ENCODE results near the gene CCDC57. TPM values are rescaled to one million over a fixed set of nuclear protein-coding genes. Genes with fewer than 3 reads are reported as not detected.

CCDC57 gene
- total RNA-seq, 1 donor from 2014 or later, result 56.6 TPM

DNA sequence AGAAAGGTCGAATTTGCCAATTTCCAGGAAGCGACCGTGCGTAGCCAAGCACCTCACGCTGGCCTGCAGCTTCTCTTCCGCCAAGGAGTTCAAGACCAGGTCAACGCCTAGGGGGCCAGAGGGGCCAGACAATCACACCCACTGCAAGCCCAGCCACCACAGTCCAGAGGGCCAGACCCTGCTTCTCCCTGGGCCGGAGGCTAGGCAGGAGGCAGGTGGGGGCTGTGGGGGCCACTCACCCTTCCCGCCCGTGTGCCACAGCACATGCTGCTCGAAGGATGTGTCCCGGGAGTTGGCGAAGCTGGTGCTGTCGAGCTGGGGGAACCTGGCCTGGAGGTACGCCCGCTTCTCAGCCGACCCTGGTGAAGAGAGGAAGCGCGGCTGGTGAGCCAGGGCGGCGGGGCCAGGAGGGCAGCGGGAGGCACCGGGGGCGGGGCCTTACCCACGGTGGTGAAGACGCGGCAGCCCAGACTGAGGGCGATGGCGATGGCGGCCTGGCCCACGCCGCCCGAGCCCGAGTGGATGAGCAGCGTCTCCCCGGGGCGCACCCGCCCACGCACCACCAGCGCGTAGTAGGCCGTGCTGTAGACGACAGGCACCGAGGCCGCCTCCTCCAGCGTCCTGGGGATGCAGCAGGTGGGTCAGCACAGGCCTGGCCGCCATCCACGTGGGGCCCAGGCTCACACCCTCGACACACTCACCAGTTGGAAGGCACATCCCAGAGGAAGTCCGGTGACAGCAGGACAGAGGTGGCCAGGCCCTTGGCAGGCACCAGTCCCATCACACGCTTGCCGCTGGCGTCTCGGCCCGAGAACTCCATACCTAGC is 128.9 kb downstream of the CCDC57 start:
- peaks cover 64% of the 10 kb centered on the region for H3K36me3 Mint-ChIP-seq (ENCODE audit: low read depth)
- ChIA-PET POLR2A (no interaction called here), CTCF (no interaction called here)
- no peak overlapping the region for H3K27ac Mint-ChIP-seq
- no peak overlapping the region for H3K4me3 Mint-ChIP-seq
- no peaks in the 10 kb centered on the region for H3K9me3 Mint-ChIP-seq
- no peaks in the 10 kb centered on the region for H3K27me3 Mint-ChIP-seq
- no peak for ATAC-seq (ENCODE audit: low read depth)
- intact Hi-C loops (cut with micrococcal nuclease), result no loop called here
- no peaks in the 10 kb centered on the region for H3K4me1 Mint-ChIP-seq
- DNase-seq, result no peak
- TF ChIP-seq, protein P1, sequence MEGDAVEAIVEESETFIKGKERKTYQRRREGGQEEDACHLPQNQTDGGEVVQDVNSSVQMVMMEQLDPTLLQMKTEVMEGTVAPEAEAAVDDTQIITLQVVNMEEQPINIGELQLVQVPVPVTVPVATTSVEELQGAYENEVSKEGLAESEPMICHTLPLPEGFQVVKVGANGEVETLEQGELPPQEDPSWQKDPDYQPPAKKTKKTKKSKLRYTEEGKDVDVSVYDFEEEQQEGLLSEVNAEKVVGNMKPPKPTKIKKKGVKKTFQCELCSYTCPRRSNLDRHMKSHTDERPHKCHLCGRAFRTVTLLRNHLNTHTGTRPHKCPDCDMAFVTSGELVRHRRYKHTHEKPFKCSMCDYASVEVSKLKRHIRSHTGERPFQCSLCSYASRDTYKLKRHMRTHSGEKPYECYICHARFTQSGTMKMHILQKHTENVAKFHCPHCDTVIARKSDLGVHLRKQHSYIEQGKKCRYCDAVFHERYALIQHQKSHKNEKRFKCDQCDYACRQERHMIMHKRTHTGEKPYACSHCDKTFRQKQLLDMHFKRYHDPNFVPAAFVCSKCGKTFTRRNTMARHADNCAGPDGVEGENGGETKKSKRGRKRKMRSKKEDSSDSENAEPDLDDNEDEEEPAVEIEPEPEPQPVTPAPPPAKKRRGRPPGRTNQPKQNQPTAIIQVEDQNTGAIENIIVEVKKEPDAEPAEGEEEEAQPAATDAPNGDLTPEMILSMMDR (IDR thresholded peaks at IDR 0.05), result no peak

DNA sequence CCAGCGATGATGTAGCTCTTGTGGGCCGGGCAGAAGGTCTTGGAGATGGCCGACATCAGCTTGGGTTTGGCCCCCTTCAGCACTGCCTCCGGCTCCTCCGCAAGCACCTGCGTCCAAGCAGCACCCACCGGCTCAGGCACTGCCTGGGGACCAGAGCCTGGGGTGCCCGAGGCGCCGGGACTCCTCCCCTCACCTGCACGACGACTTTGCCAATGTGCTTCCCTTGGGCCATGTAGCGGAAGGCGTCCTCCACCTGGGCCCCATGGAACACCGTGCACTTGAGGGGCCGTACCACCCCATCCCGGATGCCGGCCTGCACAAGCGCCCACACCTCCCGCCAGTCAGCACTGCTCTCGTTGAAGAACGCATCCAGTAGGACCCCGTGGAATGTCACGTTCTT is 129.6 kb downstream of the CCDC57 start:
- no peaks in the 10 kb centered on the region for H3K4me1 Mint-ChIP-seq
- ChIA-PET POLR2A (interaction anchor here (0.6 kb wide), 1 partner anchor 13 kb away, joined by 3 read pairs; no protein-coding TSS in a partner anchor), CTCF (no interaction called here)
- H3K36me3 Mint-ChIP-seq (ENCODE audit: low read depth), result peaks cover 62% of the 10 kb centered on the region
- intact Hi-C loops (cut with micrococcal nuclease), result no loop called here
- H3K9me3 Mint-ChIP-seq, result no peaks in the 10 kb centered on the region
- TF ChIP-seq, protein P1 (IDR thresholded peaks at IDR 0.05), result no peak
- no peak overlapping the region for H3K27ac Mint-ChIP-seq
- no peaks in the 10 kb centered on the region for H3K27me3 Mint-ChIP-seq
- no peak for ATAC-seq (ENCODE audit: low read depth)
- H3K4me3 Mint-ChIP-seq, result no peak overlapping the region
- DNase-seq, result no peak

DNA sequence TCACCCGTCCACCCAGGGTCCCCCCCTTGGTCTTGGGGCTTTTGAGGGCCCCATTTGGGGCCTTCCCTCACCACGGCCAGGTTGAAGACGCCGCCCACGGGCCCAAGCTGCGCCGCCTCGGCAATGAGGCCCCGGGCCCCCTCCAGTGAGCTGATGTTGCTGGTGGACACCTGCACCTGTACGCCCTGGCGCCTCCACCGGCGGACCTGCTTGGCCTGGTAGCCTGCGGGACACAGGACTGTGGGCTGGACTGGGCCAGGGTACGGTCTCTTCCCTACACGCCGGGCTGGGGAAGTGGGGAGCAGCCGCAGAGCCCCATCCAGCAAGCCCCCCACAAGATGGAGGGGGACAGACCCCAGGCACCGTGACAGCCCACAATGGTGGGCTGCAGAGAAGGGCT is 130.2 kb downstream of the CCDC57 start:
- Mint-ChIP-seq H3K27ac (no peak overlapping the region), H3K4me1 (no peaks in the 10 kb centered on the region), H3K36me3 (ENCODE audit: low read depth) (peaks cover 58% of the 10 kb centered on the region), H3K4me3 (no peak overlapping the region), H3K27me3 (no peaks in the 10 kb centered on the region), H3K9me3 (no peaks in the 10 kb centered on the region)
- TF ChIP-seq, protein P1 (IDR thresholded peaks at IDR 0.05), result no peak
- intact Hi-C loops (cut with micrococcal nuclease), result no loop called here
- no peak for DNase-seq
- POLR2A ChIA-PET, result interaction anchor here (1.0 kb wide), 1 partner anchor 19 kb away, joined by 3 read pairs; no protein-coding TSS in a partner anchor
- no peak for ATAC-seq (ENCODE audit: low read depth)
- CTCF ChIA-PET, result no interaction called here

DNA sequence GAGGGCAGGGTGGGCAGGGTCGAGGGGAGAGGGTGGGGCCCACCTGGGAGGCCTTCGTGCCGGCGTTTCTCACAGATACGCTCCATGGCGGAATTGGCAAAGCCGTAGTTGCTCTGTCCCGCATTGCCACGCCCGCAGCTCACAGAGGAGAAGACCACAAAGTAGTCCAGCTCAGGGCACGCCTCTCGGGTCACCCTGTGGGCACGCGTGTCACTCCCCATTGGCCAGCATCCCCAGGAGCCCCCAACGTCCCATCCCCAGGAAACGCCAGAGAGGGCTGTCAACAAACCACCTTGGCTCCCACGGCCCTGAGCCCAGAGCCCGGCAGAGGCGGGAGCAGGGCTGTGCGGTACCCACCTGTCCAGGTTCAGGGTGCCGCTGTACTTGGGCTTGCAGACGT is 130.7 kb downstream of the CCDC57 start:
- ChIA-PET POLR2A (interaction anchor here (1.0 kb wide), 1 partner anchor 18 kb away, joined by 3 read pairs; no protein-coding TSS in a partner anchor), CTCF (no interaction called here)
- Mint-ChIP-seq H3K27me3 (no peaks in the 10 kb centered on the region), H3K9me3 (no peaks in the 10 kb centered on the region), H3K36me3 (ENCODE audit: low read depth) (peaks cover 56% of the 10 kb centered on the region), H3K4me3 (no peak overlapping the region), H3K4me1 (no peaks in the 10 kb centered on the region), H3K27ac (no peak overlapping the region)
- no peak for ATAC-seq (ENCODE audit: low read depth)
- TF ChIP-seq, protein P1 (IDR thresholded peaks at IDR 0.05), result no peak
- DNase-seq, result no peak
- intact Hi-C loops (cut with micrococcal nuclease), result no loop called here

DNA sequence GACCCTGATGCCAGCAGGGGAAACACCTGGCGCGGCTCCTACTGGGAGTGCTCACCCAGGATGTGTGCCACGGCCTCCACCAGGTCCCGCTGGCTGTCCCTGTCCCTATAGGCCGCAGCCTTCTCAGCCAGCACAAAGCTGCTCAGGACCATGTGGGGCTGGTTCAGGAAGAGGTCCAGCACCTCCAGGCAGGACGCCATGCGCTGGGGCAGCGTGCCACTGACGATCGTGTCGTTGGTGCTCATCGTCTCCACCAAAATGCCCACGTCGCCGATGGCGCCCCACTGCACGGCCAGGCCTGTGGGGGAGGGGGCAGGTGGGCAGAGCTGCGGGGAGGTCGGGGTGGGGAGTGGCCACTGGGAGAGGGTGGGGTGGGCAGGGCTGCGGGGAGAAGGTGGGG is 131.1 kb downstream of the CCDC57 start:
- ChIA-PET POLR2A (no interaction called here), CTCF (no interaction called here)
- no peaks in the 10 kb centered on the region for H3K27me3 Mint-ChIP-seq
- no peak overlapping the region for H3K27ac Mint-ChIP-seq
- no peak overlapping the region for H3K4me3 Mint-ChIP-seq
- no peak for ATAC-seq (ENCODE audit: low read depth)
- TF ChIP-seq, protein P1 (IDR thresholded peaks at IDR 0.05), result no peak
- peaks cover 53% of the 10 kb centered on the region for H3K36me3 Mint-ChIP-seq (ENCODE audit: low read depth)
- DNase-seq, result no peak
- H3K4me1 Mint-ChIP-seq, result no peaks in the 10 kb centered on the region
- intact Hi-C loops (cut with micrococcal nuclease), result no loop called here
- H3K9me3 Mint-ChIP-seq, result no peaks in the 10 kb centered on the region

All from activated B cell treated with CpG ODN at 0.5 μM for 24 hours (primary cell).